Type B pancreatic cell (in vitro differentiated cells): ENCODE results near the gene PIH1D1. TPM values are rescaled to one million over a fixed set of nuclear protein-coding genes. Genes with fewer than 3 reads are reported as not detected.

Source experiments
- DNase-seq: peaks from one replicate; pipeline ENCODE4 v3.0.0; 2021; ENCODE audit warnings: mixed read lengths; ENCODE audit not compliant: unreplicated experiment; ENCODE audit errors: extremely low spot score
- H3K27ac Mint-ChIP-seq: 2 replicates; pipeline ENCODE4 v1.8.0; 2021; ENCODE audit warnings: mild to moderate bottlenecking, mixed read lengths
- H3K27me3 Mint-ChIP-seq: 2 replicates; pipeline ENCODE4 v1.8.0; 2021; ENCODE audit warnings: mixed read lengths
- H3K36me3 Mint-ChIP-seq: 2 replicates; pipeline ENCODE4 v1.8.0; 2021; ENCODE audit warnings: mixed read lengths
- H3K4me1 Mint-ChIP-seq: one replicate; pipeline ENCODE4 v1.8.0; 2021; ENCODE audit warnings: mixed read lengths; ENCODE audit not compliant: unreplicated experiment
- H3K4me3 Mint-ChIP-seq: 2 replicates; pipeline ENCODE4 v1.8.0; 2021; ENCODE audit warnings: mild to moderate bottlenecking, mixed read lengths
- H3K9me3 Mint-ChIP-seq: 2 replicates; pipeline ENCODE4 v1.8.0; 2021; ENCODE audit warnings: mixed read lengths
- total RNA-seq: library from RNA; stranded (reverse); gene quantifications from 2 replicates; pipeline ENCODE4 v1.2.1, GENCODE V29; 2021; ENCODE audit warnings: low replicate concordance
- TF ChIP-seq, protein P1 (sequence below): fragments of 200-600 bp; sonication (generic); conservative IDR thresholded peaks from 2 replicates; pipeline ENCODE4 v1.5.0; 2021; ENCODE audit warnings: antibody characterized with exemption, mild to moderate bottlenecking

The PIH1D1 gene
- total RNA-seq, 1 donor from 2014 or later, result 93.3 TPM

DNA sequence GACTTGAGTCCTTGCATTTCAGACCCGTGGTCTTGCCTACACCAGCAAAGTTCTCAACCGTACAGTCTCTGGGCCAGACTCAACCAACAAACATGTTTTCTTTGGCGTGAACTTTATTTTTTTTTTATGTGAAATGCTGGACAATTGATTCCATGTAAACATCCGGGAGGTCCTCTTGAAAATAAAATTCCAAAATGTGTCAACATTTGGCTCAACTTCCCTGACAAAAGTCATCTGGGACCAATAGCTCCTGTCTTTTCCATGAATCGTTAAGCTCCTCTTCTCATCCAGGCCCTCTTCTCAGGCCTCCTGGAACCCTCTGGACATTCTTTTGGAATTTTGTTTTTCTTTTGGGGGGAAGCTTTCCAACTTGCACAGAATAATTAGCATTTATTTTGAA lies 4.2 kb upstream of the PIH1D1 start:
- no peak for DNase-seq
- Mint-ChIP-seq H3K27ac (peak overlapping the region; percentile 5), H3K4me1 (peaks cover 10% of the 10 kb centered on the region), H3K27me3 (peaks cover 2% of the 10 kb centered on the region), H3K36me3 (peaks cover 9% of the 10 kb centered on the region), H3K9me3 (no peaks in the 10 kb centered on the region), H3K4me3 (peak overlapping the region; percentile 26)
- TF ChIP-seq, protein P1, sequence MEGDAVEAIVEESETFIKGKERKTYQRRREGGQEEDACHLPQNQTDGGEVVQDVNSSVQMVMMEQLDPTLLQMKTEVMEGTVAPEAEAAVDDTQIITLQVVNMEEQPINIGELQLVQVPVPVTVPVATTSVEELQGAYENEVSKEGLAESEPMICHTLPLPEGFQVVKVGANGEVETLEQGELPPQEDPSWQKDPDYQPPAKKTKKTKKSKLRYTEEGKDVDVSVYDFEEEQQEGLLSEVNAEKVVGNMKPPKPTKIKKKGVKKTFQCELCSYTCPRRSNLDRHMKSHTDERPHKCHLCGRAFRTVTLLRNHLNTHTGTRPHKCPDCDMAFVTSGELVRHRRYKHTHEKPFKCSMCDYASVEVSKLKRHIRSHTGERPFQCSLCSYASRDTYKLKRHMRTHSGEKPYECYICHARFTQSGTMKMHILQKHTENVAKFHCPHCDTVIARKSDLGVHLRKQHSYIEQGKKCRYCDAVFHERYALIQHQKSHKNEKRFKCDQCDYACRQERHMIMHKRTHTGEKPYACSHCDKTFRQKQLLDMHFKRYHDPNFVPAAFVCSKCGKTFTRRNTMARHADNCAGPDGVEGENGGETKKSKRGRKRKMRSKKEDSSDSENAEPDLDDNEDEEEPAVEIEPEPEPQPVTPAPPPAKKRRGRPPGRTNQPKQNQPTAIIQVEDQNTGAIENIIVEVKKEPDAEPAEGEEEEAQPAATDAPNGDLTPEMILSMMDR, result no peak

DNA sequence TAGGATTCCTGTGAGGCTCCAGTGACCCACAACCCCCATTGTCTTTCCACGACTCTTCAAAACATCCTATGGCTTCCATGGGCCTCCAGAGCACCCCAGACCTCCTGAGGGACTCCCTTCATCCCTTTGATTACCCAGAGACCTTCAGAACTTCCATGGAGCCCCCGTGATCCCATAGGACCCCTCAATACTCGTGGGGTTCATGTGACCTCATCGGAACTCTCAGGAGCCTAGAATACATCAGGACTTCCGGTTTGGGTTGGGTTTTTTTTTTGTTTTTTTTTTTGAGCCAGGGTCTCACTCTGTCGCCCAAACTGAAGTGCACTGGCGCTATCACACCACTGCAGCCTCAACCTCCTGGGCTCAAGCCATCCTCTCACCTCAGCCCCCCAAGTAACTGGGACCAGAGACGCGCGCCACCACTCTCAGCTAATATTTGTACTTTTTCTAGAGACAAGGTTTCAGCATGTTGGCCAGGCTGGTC lies 2.2 kb upstream of the PIH1D1 start:
- peaks cover 16% of the 10 kb centered on the region for H3K4me1 Mint-ChIP-seq
- peaks cover 9% of the 10 kb centered on the region for H3K36me3 Mint-ChIP-seq
- DNase-seq, result no peak
- H3K27ac Mint-ChIP-seq, result peak overlapping the region; percentile 97
- no peaks in the 10 kb centered on the region for H3K9me3 Mint-ChIP-seq
- TF ChIP-seq, protein P1, result no peak
- peak overlapping the region; percentile 97 for H3K4me3 Mint-ChIP-seq
- H3K27me3 Mint-ChIP-seq, result peaks cover 2% of the 10 kb centered on the region

DNA sequence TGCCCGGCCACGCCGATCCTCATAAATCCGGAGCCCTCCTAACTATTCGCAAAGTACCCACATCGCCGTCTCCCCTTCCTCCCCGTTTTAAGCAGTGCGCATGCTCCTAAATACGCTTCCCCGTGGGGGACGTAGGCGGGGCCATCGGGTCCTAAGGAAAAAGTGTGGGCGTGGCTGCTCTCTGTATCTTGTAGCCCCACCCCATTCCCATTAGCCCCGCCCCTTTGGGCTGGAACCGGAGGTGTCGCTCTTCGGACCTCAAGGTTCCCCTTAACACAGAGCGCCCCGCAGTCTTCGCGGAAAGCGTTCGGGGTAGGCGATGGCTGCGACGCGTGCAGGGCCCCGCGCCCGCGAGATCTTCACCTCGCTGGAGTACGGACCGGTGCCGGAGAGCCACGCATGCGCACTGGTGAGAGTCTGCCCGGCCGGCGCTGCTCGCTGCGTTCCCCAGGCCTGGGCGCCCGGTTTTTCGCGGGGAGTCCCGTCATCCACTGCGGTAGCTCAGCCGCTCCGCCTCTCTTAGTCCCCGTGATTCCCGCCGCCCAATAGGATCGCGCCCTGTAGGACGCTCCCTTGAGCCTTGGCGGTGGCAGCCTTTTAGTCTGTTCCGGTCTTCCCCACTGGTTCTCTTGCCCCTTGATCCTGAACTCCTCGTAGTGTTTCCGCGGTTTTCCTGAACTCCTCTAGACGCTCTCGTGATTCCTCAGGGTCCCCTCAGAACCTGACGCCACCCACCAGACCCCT lies 1.6 kb upstream of the PIH1D1 start, which contains the start of gene ALDH16A1:
Gene ALDH16A1, plus strand, starts transcription at position 213 of the 744 bp plus-strand sequence. Its CDS starts 107 bp downstream, at position 320.
- H3K27ac Mint-ChIP-seq, result peak within 1 kb of the TSS; percentile 97
- TF ChIP-seq, protein P1, result no peak
- DNase-seq, result peak; percentile 99
- H3K36me3 Mint-ChIP-seq, result peaks cover 14% of the 10 kb centered on the region
- peaks cover 16% of the 10 kb centered on the region for H3K4me1 Mint-ChIP-seq
- H3K27me3 Mint-ChIP-seq, result peaks cover 2% of the 10 kb centered on the region
- no peaks in the 10 kb centered on the region for H3K9me3 Mint-ChIP-seq
- peak within 1 kb of the TSS; percentile 97 for H3K4me3 Mint-ChIP-seq

DNA sequence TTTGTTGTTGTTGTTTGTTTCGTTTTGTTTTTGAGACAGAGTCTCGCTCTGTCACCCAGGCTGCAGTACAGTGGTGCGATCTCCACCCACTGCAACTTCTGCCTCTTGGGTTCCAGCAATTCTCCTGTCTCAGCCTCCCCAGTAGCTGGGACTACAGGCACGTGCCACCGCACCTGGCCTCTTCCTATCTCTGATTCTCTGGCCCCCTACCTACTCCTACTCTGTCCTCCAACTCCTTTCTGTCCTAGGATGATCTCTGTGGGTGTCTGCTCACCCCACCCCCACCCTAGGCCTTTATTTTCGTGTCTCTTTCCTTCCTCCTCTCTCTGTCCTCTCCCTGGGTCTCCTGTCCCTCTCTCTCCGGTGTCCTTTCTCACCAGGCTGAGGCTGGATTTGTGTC lies 1.2 kb downstream of the PIH1D1 start:
- peaks cover 2% of the 10 kb centered on the region for H3K27me3 Mint-ChIP-seq
- peak overlapping the region; percentile 39 for H3K27ac Mint-ChIP-seq
- H3K4me3 Mint-ChIP-seq, result peak overlapping the region; percentile 97
- DNase-seq, result no peak
- TF ChIP-seq, protein P1, result no peak
- H3K4me1 Mint-ChIP-seq, result peaks cover 16% of the 10 kb centered on the region
- peaks cover 12% of the 10 kb centered on the region for H3K36me3 Mint-ChIP-seq
- no peaks in the 10 kb centered on the region for H3K9me3 Mint-ChIP-seq

DNA sequence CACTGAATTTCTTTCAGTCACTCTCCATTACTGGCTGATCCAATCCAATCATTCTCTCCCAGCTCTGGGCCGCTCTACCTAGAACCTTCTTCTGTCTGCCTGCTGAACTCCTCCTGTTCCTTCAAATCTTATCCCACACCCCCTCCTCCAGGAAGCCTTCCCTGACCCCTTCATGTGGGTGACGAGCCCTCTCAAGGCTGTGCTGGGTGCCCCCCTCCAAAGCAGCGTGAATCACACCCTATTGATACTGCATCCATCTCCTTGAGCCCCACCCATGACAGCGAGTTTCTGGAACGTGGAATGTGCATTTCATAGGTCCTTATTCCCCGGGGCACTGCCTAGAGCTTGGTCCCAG lies 3.2 kb downstream of the PIH1D1 start:
- no peak overlapping the region for H3K27ac Mint-ChIP-seq
- peak overlapping the region; percentile 57 for H3K4me3 Mint-ChIP-seq
- peaks cover 16% of the 10 kb centered on the region for H3K4me1 Mint-ChIP-seq
- H3K9me3 Mint-ChIP-seq, result no peaks in the 10 kb centered on the region
- H3K36me3 Mint-ChIP-seq, result peaks cover 12% of the 10 kb centered on the region
- TF ChIP-seq, protein P1, result no peak
- H3K27me3 Mint-ChIP-seq, result peaks cover 2% of the 10 kb centered on the region
- DNase-seq, result no peak
